Subcutaneous abdominal adipose tissue (tissue), 5 donors: ENCODE results near the gene SLC2A14.
"Not testable (repeated sequence)": the region's sequence is repeated elsewhere in the genome, so short reads cannot be mapped to it uniquely, and the experiment has no call there.

Experiments
- H3K27ac ChIP-seq: one replicate; pipeline ENCODE4 v1.7.0; 2013; ENCODE audit warnings: low read depth, mild to moderate bottlenecking, inconsistent platforms, low read length, moderate library complexity
- H3K27me3 ChIP-seq, 5 donors: one replicate each; pipeline ENCODE4 v1.7.0; 2013; ENCODE audit warnings: low read length in 5 of 5, inconsistent platforms in 1 of 5; ENCODE audit not compliant: control insufficient read depth in 5 of 5, insufficient read depth in 4 of 5
- H3K36me3 ChIP-seq, 5 donors: one replicate each; pipeline ENCODE4 v1.7.0; 2013; ENCODE audit warnings: low read length in 5 of 5; ENCODE audit not compliant: control insufficient read depth in 5 of 5, insufficient read depth in 5 of 5
- H3K4me1 ChIP-seq, 5 donors: one replicate each; pipeline ENCODE4 v1.7.0; 2013; ENCODE audit warnings: low read length in 5 of 5, mild to moderate bottlenecking in 3 of 5, moderate library complexity in 1 of 5; ENCODE audit not compliant: control insufficient read depth in 5 of 5, insufficient read depth in 5 of 5
- H3K4me3 ChIP-seq, 5 donors: one replicate each; pipeline ENCODE4 v1.7.0; 2013; ENCODE audit warnings: low read length in 5 of 5, low read depth in 1 of 5
- H3K9ac ChIP-seq, 5 donors: one replicate each; pipeline ENCODE4 v1.7.0; 2013; ENCODE audit warnings: low read length in 5 of 5, mild to moderate bottlenecking in 4 of 5, moderate library complexity in 3 of 5
- H3K9me3 ChIP-seq, 5 donors: one replicate each; pipeline ENCODE4 v1.7.0; 2013; ENCODE audit warnings: low read length in 5 of 5; ENCODE audit not compliant: control insufficient read depth in 5 of 5
- donor health status: healthy.
- donor health status: healthy.
- donor health status: healthy.
- donor health status: healthy.
- donor health status: healthy.

SLC2A14 gene

DNA sequence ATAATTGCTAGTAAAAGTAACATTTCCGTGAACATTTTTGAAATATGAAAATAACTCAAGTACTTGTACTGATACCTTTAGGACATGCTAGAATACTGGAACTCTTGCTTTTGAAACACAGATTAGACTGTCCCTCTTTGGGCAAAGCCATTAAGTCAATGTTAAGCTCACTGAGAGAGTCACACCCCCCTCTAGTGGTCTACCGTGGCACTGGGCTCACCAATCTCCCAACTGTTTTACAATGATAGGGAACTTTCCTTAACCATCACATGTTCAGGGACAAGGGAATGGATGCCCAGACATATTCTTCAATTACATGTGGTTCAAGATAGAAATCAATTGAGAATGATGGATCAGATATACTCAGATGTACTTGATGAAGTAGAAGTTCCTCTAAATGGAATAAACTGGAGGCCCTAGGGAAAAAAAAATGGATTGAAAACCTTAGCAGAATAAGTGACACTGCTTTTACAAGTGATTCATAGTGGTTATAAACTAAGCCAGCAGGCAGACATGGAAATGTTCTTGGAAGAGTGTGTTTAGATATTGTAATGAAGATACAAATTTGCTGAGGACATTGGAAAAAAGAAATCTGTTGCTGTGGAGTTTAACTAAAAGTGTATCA, 65.7 kb downstream of the SLC2A14 start:
- no peak overlapping the region for H3K27ac ChIP-seq
- H3K9ac ChIP-seq = no peak overlapping the region
- no peaks in the 10 kb centered on the region for H3K27me3 ChIP-seq
- H3K36me3 ChIP-seq = no peaks in the 10 kb centered on the region
- H3K4me1 ChIP-seq = peaks cover 0 to 3% (median 0%) of the 10 kb centered on the region in 5 donors
- no peaks in the 10 kb centered on the region for H3K9me3 ChIP-seq
- H3K4me3 ChIP-seq = no peak overlapping the region

DNA sequence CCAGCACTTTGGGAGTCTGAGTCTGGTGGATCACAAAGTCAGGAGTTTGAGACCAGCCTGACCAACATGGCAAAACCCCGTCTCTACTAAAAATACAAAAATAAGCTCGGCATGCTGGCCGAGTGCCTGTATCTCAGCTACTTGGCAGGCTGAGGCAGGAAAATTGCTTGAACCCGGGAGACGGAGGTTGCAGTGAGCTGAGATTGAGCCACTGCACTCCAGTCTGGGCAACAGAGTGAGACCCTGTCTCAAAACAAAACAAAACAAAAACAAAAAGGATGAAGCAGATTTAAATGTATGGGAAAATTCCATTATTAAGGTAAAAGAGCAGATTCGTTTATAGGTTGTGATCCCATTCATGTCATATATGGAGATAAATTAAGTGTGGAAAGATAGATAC, 66.4 kb downstream of the SLC2A14 start:
- H3K27me3 ChIP-seq, H3K9me3 ChIP-seq, H3K36me3 ChIP-seq, H3K4me3 ChIP-seq, H3K27ac ChIP-seq, H3K9ac ChIP-seq, H3K4me1 ChIP-seq: not testable (repeated sequence)

DNA sequence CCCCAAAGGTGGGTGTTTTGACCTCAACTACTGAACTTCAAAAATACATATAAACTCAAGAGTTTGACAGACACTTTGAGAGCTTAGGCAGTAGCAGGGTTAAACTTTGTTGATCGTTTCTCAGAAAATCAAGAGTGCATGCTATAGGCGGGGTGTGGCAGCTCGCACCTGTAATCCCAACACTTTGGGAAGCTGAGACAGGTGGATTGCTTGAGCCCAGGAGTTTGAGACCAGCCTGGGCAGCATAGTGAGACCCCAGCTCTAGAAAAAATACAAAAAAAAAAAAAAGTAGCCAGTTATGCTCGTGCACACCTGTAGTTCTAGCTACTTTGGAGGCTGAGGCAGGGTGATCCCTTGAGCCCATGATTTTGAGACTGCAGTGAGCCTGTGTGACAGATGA, 71.3 kb downstream of the SLC2A14 start:
- Histone ChIP-seq H3K4me3 (no peak overlapping the region), H3K4me1 (peaks cover 0 to 2% (median 0%) of the 10 kb centered on the region in 5 donors), H3K27ac (no peak overlapping the region), H3K36me3 (no peaks in the 10 kb centered on the region), H3K9me3 (no peaks in the 10 kb centered on the region), H3K9ac (no peak overlapping the region), H3K27me3 (no peaks in the 10 kb centered on the region)

DNA sequence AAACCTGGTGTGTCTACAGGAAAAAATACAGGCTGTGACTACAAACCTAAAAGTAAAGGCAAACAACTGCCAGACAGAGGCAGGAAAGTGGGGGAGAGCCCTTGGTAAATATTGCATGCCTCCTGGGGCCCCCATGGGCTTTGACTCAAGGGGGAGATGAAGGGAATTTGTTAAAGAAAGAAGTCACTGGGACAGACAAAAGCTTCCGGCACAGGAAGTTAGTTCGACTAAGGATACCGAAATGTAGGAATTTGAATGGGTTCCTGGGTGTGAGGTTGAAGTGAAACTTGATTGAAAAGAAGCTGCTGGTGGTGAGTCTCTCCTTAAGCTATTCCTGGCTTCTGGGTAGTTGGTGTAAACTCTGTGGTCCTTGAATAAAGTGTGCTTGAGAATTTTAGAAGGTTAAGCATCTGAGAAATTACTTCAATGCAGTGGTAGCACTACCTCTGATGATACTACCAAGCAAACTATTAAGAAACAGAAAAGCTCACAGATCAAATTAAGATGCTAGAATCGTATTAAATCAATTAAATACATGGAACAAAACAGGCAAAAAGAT, 73.9 kb downstream of the SLC2A14 start:
- not testable (repeated sequence) for H3K4me1 ChIP-seq, H3K4me3 ChIP-seq, H3K9ac ChIP-seq, H3K36me3 ChIP-seq, H3K27me3 ChIP-seq, H3K9me3 ChIP-seq, H3K27ac ChIP-seq

DNA sequence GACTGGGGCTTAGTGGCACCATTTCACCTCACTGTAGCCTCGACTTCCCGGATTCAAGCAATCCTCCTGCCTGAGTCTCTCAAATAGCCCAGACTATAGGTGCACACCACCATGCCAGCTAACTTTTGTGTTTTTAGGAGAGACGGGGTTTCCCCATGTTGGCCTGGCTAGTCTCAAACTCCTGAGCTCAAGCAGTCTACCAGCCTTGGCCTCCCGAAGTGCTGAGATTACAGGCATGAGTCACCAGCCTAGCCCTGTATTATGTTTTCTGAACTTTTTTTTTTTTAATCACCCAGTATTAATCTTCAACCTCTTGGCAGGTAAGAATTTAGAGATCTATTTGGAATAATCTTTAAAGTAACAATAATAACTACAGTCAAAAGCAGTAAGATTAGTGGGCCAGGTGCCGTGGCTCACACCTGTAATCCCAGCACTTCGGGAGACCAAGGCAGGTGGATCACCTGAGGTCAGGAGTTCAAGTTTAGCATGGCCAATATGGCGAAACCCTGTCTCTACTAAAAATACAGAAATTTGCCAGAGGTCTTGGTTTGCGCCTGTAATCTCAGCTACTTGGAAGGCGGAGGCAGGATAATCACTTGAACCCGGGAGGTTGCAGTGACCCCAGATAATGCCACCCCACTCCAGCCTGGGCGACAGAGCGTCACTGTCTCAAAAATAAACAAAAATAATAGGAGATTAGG, 74.9 kb downstream of the SLC2A14 start:
- Histone ChIP-seq H3K9ac (no peak overlapping the region), H3K27ac (no peak overlapping the region), H3K36me3 (no peaks in the 10 kb centered on the region), H3K27me3 (no peaks in the 10 kb centered on the region), H3K9me3 (no peaks in the 10 kb centered on the region), H3K4me3 (no peak overlapping the region), H3K4me1 (no peaks in the 10 kb centered on the region)

DNA sequence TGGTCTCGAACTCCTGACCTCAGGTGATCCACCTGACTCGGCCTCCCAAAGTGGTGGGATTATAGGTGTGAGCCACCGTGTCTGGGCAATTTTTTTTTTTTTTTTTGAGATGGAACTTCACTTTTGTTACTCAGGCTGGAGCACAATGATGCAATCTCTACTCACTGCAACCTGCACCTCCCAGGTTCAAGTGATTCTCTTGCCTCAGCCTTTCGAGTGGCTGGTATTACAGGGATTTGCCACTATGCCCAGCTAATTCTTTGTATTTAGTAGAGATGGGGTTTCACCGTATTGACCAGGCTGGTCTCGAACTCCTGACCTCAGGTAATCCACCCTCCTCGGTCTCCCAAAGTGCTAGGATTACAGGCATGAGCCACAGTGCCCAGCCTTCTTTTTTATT, 75.4 kb downstream of the SLC2A14 start:
- not testable (repeated sequence) for H3K27ac ChIP-seq, H3K4me1 ChIP-seq, H3K36me3 ChIP-seq, H3K27me3 ChIP-seq, H3K9ac ChIP-seq, H3K4me3 ChIP-seq, H3K9me3 ChIP-seq

DNA sequence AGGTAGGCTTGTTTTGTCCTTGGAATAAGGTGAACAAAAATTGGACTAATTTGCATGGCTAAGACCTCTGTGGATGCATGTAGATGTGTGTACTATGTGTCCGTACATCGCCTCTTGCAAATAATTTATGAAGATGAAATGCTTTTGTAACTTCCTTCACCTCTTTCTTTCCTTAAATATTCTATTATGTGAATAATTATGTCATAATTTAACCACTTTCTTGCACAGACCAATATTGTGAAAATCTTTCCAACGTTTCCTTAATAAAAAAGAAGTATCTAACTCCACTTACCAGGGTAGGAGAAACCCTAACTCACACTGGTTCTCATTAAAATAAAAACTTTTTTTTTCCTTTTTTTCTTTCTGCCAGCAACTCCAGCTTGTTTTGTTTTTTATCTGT, 79.5 kb downstream of the SLC2A14 start:
- Histone ChIP-seq H3K4me3 (no peak overlapping the region), H3K9ac (no peak overlapping the region), H3K36me3 (no peaks in the 10 kb centered on the region), H3K9me3 (no peaks in the 10 kb centered on the region), H3K4me1 (no peaks in the 10 kb centered on the region), H3K27ac (no peak overlapping the region), H3K27me3 (peaks cover 0 to 12% (median 4%) of the 10 kb centered on the region in 5 donors)

DNA sequence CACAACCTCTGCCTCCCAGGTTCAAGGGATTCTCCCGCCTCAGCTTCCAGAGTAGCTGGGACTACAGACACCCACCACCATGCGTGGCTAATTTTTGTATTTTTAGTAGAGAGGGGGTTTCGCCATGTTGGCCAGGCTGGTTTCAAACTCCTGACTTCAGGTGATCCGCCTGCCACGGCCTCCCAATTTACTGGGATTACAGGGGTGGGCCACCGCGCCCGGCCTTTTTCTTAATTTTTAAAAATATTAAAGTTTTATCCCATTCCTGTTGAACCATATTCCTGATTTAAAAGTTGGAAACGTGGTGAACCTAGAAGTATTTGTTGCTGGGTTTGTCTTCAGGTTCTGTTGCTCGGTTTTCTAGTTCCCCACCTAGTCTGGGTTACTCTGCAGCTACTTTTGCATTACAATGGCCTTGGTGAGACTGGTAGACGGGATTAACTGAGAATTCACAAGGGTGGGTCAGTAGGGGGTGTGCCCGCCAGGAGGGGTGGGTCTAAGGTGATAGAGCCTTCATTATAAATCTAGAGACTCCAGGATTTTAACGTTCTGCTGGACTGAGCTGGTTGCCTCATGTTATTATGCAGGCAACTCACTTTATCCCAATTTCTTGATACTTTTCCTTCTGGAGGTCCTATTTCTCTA, 83.7 kb downstream of the SLC2A14 start, which contains the start of gene NANOG:
TSS of gene NANOG (plus strand) at position 519 of the 645 bp plus-strand sequence. CDS start 213 bp downstream, outside the sequence.
- H3K4me1 ChIP-seq, H3K9me3 ChIP-seq, H3K36me3 ChIP-seq, H3K9ac ChIP-seq, H3K27ac ChIP-seq, H3K4me3 ChIP-seq: not testable (repeated sequence)
- H3K27me3 ChIP-seq = peaks cover 0 to 20% (median 4%) of the 10 kb centered on the region in 5 donors

DNA sequence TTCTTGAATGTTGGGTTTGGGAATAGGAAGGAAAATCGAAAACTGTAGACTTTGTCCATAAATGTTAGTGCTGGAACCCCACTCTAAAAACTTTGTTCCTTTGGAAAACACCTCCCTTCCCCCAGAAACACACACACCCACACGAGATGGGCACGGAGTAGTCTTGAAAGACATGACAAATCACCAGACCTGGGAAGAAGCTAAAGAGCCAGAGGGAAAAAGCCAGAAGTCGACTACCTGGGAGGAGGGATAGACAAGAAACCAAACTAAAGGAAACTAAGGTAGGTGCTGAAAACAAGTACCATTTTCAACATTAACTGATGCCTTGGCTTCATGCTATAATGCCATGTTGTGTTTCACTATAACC, 84.4 kb downstream of the SLC2A14 start:
- Histone ChIP-seq H3K36me3 (no peaks in the 10 kb centered on the region), H3K27me3 (peaks cover 0 to 20% (median 4%) of the 10 kb centered on the region in 5 donors), H3K4me3 (no peak overlapping the region), H3K9ac (no peak overlapping the region), H3K9me3 (no peaks in the 10 kb centered on the region), H3K4me1 (peaks cover 0 to 3% (median 0%) of the 10 kb centered on the region in 5 donors), H3K27ac (no peak overlapping the region)
